Left renal pelvis (tissue), 4 donors: ENCODE measurements around the gene C2CD2. TPM values are rescaled to one million over a fixed set of nuclear protein-coding genes. Genes with fewer than 3 reads are reported as not detected.

ENCODE experiments used
- DNase-seq, 4 donors: peaks; one replicate each; pipeline ENCODE4 v3.0.0-alpha.2; 2013; ENCODE audit warnings: low read depth in 4 of 4, low spot score in 3 of 4
- polyA plus RNA-seq, 4 donors: library from polyadenylated mRNA; unstranded; fragments of 120-200 nt; gene quantifications; one replicate each; pipeline ENCODE4 v1.2.1, GENCODE V29; 2013; ENCODE audit not compliant: insufficient read length in 4 of 4

C2CD2 gene
- polyA plus RNA-seq, 4 donors, result 12.8 to 17.6 (median 16.4) TPM

DNA sequence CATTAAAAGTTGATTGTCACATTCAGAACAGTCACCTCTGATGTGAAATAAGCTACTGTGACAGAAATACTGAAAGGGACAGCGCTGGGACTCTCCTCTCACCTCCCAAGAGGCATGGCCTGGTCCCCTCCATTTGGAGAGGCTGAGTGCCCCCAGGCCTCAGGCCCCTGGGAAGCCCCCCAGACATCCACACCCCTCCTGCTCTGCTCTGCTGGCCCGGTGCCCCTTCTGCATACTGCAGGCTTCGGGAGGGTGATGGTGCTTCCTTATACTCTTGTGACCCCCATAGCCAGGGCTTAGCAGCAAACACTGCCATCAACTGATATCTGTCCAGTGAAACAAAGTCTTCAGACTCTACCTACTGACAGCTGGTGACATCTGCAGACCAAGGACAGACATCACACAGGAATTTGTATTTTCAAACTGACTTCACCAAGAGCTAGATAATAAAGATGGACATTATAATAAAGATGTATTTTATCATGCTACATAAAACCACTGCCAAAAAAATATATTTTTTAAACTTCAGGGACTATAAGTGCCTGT lies 36.9 kb downstream of the C2CD2 start:
- DNase-seq, result no peak

DNA sequence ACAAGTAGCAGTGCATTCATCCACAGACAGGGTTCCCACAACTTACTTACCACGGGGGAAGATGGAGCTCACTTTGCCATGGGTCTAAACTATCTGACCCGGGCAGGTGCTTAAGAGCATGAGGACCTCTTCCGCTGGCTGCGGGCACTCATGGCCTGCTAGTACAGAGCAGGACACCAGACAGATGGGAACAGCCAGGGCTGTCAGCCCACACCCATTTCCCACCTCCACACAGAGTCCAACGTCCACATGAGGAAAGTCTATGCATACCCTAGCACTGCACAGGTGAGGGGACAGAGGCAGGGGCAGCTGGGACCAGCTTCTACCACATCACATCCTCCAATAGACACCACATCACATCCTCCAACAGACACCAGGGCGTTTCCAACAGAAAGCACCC lies 38.9 kb downstream of the C2CD2 start:
- DNase-seq, result no peak

DNA sequence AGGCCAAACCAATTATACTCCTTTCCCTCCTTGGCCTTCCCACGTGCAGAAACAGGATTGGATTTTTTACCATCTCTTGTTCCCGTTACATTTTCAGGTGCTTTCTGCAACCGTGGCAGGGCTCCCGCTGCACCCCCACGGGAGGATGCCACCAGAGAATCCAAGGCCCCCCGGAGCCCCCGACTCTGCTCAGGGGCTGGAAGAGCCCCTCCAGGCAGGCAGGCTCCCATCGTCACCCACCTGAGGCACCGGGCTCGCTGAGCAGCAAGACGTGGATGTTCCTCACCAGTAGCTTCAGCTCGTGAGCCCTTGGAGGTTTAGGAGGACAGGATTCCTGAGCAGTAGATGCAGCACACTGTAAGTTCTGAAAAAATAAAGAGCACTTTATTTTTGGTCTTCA lies 39.5 kb downstream of the C2CD2 start:
- DNase-seq, result no peak

DNA sequence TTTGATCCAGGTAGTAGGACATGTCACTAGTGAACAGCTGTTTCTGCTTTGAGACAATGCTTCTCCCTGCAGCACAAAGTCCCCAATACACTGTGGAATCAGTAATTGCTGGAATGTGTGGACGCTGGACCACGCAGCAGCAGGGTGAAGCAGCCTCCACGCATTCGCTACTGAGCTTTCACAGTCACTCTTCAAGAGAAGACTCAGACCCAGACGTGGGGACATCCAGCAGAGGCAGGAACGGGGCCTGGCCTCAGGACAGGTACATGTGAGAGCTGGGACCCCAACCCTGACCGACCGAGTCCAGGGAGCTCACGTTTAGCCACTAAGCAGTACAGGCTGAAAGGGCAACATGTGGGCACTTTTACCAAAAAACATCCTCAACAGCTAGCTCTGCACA lies 40.6 kb downstream of the C2CD2 start:
- DNase-seq, result no peak

DNA sequence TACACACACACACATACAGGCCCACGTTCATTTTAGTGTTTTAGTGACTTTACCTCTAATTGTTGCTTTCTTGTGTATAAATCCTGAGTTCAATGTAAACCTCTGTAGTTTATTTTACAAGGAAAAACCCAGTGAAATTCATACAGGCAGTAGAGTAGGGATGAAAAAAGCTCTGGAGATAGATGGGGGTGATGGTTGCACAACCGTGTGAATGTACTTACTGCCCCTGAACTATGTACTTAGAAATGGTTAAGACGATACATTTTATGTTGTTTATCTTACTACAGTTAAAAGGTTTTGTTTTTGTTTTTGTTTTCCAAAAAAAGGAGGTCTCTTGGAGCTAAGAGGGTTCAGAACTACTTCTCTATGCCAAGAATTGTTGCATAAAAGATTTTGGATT lies 45.0 kb downstream of the C2CD2 start:
- DNase-seq, result no peak

DNA sequence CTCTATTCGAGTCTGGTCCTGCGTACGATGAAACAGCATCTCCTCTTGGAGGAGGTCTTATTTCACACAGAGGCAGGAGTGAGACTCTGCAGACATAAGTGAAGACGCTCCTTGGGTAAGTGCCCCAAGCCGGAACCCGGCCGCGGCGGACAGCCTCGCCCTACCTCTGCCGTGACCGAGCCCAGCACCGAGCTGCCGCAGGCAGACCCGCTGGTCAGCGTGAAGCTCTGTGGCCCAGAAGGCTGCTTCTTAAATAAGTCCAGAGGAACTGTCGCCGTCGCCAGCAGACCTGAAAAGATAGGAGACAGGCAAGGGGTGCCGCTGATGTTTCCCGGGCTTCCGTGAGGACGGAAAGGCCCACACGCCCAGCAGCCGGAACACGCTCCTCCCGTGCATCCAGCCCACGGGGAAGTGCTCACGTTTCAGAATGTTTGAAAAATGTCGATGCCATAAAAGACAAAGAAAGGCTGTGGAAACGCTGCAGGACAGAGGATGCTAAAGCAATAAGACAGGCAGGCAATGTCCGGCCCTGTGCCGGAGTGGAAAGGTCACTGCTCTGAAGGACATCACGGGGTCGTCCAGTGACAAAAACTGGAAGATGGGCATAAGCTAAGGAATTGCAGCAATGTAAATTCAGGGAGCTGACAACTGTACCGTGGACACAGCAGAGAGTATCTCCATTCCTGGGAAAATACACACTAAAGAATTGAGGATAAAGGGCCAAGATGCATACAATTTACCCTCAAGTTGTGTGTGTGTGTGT lies 46.1 kb downstream of the C2CD2 start:
- DNase-seq, result no peak

DNA sequence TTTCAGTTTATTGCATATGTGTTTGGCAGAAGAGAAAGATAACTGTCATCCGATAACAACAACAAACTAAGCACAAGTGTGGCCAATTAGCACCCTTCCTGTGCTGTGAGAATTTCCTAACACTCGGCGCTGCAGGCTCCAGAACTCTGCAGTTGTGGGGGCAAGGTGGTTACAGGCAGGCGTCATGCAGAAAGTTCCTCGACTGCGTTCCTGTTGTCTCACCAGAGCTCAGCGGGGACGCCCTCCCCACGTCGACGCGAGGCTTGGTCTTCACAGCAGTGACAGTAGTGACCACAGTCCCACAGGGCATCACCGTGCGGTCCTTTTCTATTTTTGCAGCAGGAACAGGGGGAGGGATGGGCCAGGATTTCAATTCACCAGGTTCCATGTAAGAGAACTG lies 47.0 kb downstream of the C2CD2 start:
- no peak for DNase-seq

DNA sequence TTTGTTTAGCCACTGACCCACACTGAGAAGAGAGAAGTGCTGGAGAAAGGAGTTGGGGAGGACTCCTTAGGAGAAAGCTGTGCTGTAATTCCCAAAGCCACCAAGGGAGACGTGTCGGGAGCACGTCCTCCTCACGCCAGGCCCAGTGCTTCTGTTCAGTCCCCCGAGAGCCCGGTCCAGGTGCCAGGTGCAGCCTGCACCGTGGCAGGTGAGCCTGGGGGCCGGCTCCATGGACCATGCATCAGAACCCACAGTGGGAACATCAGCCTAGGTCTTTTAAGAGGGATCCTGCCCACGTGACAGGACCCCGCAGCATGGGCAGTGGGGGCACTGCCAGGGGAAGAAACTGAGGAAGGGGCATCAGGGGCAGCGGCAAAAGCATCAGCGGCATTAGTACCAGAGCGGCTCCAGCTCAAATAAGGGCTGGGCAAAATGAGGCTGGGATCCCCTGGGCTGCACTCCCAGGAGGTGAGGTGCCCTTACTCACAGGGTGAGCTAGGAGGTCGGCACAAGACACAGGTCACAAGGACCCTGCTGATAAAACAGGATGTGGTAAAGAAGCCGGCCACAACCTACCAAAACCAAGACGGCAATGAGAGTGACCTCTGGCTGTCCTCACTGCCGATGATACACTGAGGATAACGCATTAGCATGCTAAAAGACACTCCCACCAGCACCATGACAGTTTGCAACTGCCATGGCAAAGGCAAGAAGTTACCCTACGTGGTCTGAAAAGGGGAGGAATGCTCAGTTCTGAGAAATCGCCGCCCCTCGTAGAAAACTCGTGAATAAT lies 50.1 kb downstream of the C2CD2 start:
- no peak for DNase-seq

DNA sequence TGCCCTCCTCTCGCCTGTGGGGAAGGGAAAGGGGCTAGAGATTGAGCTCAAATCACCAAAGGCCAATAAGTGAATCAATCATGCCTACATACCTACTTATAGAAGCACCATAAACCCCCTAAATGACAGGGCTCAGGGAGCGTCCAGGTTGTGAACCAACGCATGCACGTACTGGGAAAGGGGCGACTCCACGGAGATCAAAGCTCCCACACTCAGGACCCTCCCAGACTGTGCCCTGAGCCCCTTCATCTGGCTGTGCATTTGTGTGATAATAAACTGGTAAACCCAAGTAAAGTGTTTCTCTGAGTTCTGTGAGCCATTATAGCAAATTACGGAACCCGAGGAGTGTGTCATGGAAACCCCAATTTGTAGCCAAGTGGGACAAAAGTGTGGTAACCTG lies 50.9 kb downstream of the C2CD2 start:
- no peak for DNase-seq

DNA sequence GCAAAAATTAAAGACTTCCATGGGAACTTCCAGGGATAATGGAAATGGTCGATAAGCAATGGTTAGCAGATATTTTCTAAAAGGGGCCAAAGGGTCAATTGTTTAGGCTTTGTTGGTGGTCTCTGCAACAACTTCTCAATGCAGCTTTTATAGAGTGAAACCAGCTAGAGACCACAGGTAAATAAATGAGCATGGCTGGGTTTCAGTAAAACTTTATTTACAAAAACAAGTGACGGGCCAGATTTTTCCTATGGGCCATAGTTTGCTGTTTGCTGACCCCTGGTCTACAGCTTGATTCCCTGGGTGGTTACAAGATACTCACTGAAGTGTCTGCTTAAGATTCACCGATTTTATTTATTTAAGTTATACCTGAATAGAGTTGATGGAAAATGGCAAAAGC lies 52.0 kb downstream of the C2CD2 start:
- DNase-seq, result no peak

DNA sequence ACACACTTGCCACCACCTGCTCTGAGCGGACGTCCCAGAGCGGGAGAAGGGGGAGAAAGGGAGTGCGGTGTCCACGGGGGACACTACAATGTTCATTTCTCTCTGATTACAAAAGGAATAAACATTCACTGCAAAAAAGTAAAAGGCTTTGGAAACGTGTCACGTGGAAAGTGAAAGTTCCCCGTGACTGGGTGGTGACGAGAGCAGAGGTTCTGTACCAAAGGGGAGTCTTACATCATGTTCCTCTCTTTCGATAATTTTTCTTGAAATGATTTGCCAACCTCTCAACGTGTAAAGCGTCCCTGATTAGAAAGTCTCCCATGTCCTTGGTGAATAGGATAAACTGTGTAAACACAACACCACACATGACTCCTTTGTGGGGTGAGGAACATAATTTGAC lies 52.7 kb downstream of the C2CD2 start:
- DNase-seq, result no peak

DNA sequence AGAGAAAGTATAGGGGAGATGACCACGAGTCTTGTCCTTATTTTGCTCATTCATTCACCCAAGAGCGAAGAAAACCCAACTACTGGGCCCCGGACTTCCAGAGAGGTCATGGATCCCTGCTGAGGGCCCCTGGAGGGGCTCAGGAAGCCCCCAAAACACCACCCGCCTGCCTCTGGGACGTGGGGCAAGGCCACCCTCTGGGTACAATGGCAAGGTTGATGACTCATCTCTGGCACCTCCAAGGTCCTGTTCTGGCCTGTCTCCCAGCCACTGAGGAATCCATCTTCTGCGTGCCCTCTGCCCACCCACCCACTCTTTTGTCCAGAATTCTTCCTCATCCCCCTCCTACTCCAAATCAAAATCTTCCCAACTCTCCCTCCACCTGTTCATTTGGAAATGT lies 53.4 kb downstream of the C2CD2 start:
- no peak for DNase-seq

DNA sequence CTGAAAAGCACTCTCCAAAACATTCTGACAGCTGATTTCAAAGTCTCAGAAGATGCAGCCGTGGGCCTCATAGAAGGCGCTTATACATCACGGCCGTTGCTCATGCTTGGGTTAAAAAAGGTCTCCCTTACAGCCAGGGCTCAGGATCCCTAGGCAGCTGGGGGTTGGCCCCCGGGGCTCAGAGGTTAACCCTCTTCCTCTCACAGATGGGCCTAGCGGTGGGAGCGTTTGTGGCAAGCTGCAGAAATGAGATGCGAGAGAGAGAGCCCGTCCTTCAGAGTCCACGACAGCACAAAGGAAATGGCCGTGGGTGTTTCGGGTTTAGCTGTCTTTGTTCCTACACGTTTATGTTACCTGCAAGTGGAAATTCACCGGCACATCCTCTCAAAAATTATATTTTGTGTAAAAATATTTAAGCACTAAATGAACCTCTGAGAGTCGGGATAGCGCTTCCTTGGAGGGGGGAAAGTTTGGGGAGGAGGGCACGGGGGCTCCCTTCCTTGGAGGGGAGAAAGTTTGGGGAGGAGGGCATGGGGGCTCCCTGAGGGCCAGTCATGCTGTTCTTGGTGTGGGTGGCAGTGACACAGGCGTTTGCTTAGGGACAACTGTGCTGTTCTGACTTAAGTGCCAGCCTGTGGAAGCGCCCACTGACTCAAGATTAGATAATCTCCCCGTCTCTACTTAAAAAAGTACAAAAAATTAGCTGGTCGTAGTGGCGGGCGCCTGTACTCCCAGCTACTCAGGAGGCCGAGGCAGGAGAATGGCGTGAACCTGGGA lies 54.2 kb downstream of the C2CD2 start:
- no peak for DNase-seq

DNA sequence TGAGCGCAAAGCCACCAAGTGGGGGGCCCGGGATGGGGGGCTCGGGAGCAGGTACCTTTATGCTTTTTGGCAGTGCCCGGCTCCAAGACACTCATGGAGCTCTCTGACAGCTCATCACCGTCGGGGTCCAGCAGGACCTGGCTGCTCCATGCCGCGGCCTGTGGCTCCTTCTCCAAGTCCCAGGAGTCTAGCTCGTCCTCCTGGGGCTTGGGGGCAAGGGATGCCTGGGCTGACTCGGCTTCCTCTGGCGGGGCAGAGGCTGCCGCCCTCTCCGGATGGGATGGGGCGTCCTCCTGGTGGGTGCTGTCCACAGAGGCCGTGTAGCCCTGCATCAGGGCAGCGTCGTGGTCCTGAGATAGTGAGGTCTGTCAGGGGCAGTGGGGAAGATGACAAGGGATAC lies 54.8 kb downstream of the C2CD2 start:
- no peak for DNase-seq

DNA sequence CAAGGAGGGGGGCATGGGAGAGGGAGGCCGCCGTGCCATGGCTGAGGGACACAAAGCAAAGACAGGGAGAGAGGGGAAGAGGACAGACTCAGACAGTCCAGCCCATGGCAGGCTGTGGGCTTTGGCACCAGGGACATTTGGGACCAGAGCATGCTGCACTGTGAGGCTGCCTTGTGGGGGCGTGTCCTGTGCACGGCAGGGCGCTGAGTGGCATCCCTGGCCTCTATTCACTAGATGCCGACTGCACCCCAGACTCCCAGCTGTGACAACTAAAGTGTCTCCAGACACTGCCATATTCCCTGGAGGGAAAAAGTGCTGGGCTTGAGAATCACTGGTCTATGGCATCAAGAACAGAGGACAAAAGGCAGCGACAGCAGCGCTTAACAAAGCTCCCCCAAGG lies 56.1 kb downstream of the C2CD2 start:
- DNase-seq, result no peak

DNA sequence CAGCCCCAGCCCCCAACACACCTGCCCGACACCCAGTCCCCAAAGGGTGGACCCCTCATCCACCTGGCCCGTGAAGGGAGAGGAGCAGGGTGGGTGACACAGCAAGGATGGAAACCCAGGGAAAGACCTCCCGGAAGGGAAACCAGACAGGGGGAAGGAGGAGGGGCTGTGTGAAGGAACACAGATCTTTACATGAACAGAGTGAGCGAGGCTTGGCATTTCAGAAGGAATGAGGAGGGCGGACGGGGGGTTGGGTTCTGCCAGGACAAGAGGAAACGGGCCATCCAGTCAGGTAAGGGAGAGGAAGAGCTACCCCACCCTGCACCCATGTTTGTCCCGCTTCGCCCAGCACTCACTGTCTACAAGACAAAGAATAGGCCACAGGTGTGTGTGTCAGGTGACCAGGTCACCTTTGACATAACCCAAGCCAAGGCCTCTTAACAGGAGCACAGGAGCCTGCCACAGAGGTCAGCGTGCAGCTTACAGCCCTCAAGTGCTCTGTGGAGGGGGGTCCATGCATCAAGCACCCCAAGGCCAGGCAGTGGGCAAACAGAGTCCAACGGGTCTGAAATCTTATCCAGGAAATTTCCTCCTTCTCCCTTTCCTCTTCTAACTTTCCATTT lies 56.7 kb downstream of the C2CD2 start:
- no peak for DNase-seq

DNA sequence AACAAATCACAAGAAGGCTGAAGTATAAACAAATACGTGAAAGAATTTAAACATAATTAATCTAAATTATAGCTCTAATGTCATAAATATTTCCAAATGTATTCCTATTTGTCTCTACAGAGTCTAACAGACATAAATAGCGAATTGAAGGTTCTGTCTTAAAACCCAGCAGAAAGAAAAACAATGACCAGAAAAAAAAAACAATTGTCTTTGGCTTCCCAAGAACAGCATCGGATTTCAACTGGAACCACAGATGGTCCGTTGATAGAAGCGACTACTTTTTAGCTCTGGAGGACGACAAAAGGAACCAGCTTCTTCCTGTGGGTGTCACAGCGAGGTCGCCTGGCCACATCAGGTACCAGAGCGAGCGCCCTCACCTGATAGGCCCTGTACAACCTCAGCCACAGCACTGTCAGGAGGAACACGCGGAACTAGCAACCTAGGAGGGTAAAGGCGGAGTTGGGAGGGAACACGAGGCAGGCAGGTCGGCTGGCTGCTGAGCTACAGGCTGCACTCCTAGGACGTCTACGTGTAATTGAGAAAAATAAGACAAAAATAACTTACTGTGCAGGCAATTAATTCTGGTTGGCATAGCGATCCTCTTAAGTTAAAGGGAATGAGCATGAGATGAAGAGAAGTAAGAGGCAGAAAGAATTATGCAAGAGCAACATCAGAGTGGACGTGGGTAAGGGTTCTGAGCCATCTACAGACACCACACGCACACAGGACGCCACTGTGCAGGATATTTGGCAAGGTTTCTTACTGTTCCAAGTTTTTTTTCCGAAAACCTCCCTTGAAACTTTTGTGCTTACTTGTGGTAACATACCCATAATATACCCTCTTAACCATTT lies 58.0 kb downstream of the C2CD2 start:
- no peak for DNase-seq

DNA sequence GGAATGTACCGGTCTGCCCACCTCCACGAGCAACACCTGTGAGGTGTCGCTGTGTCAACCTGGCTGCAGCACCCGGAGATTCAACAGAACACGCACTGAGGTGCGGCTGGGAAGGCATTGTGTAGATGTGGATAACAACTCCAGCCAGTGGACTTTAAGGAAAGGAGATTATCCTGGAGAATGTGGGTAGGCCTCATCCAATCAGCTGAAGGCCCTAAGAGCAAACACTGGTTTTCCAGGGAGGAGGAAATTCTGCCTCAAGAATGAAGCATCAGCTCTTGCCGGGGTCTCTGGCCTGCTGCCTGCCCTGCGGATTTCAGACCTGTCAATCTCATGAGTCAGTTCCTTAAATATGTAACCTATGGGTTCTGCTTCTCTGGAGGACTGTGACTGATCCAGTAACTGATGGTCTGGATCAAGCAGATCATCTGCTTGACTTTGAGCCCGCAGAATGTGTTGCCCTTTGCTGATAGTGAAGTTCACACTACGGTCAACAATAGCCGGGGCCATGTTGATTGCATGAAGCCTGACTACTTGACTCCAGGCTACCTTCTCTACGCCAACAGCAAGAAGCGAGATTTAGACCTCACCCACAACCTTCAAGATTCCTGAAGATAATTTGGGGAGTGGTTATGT lies 58.8 kb downstream of the C2CD2 start:
- DNase-seq, result no peak

DNA sequence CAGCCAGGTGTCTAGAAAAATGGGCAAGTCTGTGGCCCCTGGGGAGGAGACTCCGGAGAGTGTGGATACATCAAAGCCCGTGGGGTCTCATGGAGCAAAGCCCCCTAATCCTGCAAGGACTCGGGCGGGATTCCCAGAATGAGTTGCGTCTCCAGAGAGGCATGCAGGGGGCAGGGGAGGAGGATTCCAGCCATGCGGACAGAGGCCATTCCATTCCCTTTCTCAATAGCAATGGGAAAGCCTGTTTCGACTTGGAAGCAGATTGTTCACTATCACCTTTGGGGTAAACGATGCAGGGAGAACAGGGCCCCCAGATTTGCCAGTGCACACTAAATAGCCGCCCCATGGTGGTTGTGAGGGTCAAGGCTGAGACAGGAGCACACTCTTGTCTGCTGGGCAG lies 59.3 kb downstream of the C2CD2 start:
- DNase-seq, result no peak
